Activated effector memory CD4-positive, alpha-beta T cell treated with anti-CD3 and anti-CD28 coated beads, Interleukin-2, amount 50 U/mL, for 16 hours (primary cell): ENCODE results near the gene DMXL1.

ENCODE experiments used
- DNase-seq: peaks from one replicate; pipeline ENCODE4 v3.0.0-alpha.2; 2020

Gene DMXL1

GRCh38 chr5:119291056-119291455 lies 220.2 kb downstream of the DMXL1 start:
- DNase-seq: no peak

- no peak for DNase-seq
Observed at GRCh38 chr5:119291877-119292276, 221.0 kb downstream of the DMXL1 start.

- DNase-seq: no peak
Observed at GRCh38 chr5:119292701-119293515, 222.0 kb downstream of the DMXL1 start.

GRCh38 chr5:119293516-119293829 lies 222.6 kb downstream of the DMXL1 start:
- DNase-seq: no peak
